HG03558 (cell line): ENCODE data around the gene PAK3.

Source experiments
- ATAC-seq: cut with Tn5 transposase; IDR thresholded peaks from one replicate; pipeline ENCODE4 v1.9.1; 2021; ENCODE audit warnings: moderate number of reproducible peaks; ENCODE audit not compliant: unreplicated experiment; ENCODE audit errors: extremely low read depth

Gene PAK3

DNA sequence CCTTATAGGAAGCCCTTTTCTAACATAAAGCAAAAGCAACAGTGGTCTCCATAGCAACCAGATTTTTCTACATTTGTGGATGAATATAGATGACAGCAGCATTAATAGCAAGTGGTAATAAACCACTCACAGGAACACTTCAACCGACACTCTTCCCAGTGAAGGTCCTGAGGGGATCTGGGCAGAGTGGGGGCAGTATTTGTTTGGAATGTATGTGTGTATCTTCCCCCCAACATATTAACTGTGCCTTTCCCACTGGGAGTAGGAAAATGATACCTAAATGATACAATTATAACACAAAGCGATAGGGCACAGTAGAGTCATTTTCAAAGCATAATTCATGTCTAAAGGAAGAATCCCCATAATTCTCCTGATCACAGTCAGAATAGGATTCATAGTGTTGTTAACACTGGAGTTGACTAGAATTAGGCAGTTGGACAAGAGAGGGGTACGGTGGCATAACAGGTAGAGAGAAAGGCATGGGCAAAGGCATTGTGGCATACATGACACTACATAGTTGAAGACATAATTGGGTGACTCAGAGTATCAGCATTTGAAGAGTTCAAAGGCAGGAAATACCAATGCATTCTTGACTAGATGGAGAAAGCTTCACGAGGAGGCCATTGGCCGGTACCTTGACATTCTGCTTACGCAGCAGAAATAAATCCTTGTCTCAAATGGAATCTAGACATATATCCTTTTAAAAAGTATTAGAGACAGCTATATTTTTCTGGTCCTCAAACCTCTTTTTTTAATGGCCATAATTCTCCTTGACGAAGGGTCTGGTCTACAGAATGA lies 159.1 kb downstream of the PAK3 start:
- no peak for ATAC-seq

DNA sequence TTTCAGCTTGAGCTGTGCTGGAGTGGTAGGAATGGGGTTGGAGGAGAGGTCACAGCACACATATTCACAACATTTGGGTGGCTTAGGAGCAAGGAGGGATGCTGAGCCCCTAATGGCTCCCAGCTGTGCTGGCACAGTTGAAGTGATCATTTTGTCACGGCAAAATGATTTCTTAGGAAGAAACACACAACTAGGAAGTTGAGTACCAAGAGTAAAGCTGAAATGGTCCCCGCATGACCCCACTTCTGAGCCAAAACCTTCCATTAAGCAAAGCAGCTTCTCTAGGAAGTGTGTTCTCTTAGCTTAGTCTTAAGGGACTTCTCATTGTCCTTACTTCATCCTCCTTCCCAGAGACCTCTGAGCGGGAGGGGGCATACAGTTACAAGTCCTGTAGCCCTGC lies 161.7 kb downstream of the PAK3 start:
- ATAC-seq: no peak

DNA sequence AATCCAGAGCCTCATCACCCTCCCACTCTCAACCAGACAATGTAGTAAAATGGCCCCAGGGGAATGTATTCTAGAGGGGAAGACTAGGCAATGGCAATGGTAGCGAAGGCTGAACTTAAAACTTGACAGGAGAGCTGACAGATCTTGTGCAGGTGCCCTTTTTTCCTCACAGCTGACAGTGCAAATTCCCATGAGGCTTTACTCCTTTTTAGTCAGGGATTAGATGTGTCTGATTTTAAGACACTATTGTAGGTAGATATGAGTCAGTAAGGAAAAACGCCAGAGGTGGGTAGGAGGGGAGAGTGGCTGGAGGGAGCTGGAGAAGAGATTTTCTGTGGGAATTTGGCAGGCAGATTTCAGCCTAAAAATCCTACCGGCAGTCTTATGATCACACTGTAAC lies 163.6 kb downstream of the PAK3 start:
- no peak for ATAC-seq

DNA sequence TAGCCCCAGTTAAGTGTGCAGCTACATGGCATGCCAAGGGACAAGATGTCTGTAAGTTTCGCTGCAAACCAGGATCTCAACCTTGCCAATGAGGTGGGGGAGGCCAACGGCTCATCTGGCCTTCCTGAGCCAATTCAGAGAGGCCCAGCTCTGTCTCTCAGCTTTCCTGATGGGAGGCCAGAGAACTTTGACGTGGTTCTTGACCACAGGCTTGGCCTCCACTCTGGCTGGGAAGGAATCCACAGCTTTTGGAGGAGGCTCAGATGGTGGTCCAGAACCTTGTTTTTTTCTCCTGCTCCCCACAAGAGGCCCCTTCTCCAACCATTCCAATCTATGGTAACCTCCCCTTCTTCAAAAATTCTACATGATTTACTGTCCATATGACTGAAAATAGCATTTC lies 164.5 kb downstream of the PAK3 start:
- no peak for ATAC-seq

DNA sequence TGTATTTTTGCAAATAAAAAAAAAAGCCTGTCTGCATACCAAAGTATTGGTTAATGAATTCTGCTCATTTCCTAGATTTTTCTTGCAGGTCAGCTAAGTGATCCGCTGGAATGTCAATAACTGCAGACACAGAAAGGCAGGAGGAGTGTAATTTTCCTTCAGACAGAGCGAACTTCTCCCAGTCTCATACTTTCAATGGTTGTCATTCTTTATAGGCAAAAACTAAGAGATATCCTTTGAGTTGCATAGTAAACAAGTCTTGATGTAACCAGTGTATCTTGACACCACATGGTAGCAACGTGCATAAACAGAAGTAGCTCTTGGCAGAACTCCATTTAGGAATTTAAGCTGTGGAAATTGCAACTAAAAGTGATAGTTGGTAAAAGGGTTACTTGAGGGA lies 166.1 kb downstream of the PAK3 start:
- no peak for ATAC-seq

DNA sequence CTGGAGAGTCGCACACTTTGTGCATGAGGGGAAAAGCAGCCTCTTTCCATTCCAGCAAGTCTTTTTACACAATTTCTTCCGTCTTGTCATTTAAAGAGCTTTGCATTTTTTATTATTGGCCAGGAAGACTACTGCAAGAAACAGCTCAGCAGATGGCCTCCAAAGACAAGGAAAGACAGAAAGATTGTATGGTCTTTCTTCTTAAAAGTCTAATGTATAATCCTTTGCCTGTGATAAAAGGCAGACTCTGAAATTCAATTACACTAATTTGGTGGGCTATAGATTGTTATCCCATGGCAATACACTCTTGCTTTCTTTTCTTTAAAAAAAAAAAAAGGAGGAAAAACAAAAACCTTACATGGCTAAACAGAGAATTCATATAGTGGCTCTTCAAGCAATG lies 168.4 kb downstream of the PAK3 start:
- no peak for ATAC-seq

DNA sequence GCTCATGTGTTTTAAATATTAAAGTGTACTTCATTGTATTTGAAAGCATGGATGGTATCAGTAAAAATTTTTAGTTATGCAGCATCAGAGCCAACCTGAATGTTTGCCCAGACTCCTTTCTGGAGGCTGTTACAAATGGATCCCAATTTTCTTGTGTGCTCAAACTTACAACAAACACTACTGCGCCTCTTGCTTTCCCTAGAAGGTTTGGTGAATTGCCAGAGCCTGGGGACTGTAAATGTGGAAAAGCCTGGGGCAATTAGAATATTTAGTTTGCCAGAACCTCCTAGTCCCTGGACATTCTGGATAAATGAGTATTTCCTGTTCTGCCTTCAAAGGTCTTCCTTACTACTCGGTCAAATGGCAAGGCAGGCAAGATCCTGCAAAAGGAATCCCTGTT lies 169.5 kb downstream of the PAK3 start:
- no peak for ATAC-seq

DNA sequence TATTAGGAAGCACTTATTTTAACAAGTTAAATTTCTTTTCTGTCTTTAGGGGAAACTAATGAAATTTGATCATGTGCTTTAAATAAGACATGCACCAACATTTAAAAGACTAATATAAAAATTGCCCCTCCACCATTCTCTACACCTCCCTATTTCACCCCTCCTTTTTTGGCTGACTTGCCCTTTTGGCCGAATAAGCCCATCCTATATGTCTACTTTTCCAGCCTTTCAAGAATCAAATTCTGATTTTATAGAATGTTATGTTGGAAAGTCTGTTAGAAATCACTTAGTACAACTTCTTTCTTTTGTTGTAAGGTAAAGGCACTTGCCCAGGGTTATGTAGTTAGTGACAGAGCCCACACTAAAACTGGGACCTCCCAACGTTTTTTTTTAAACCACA lies 172.5 kb downstream of the PAK3 start:
- ATAC-seq: no peak

DNA sequence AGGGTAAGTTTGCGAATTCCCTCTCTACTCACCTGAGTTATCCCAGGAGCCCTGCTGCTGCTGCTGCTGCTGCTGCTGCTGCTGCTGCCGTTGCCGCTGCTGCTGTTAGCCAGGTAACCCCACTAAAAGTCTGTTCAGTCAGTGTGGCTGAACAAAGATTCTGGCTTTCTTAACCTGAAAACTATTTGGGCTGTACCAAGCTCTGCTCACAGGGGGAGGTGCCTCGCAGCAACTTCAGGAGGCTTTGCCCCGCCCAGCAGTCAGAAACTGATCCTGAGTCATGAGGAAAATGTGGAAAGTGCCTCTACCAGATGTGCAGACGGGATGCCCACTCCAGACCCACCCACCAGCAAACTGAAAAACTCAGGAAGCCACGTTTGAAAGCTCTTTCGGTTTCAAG lies 174.3 kb downstream of the PAK3 start, which contains the start of gene CAPN6:
Gene CAPN6 (minus strand): TSS at position 145 of the 400 bp plus-strand sequence. CDS start 6,547 bp downstream, outside the sequence.
- ATAC-seq: no peak
